IMR-90 (cell line): ENCODE measurements around the gene AKAP6. TPM values are rescaled to one million over a fixed set of nuclear protein-coding genes. Genes with fewer than 3 reads are reported as not detected.

Experiments used
- ATAC-seq: fragments of 200-7000 bp; cut with Tn5 transposase; 2 replicates; pipeline ENCODE4 v1.9.1; 2020; ENCODE audit warnings: low read depth, mild to moderate bottlenecking, moderate library complexity
- BruUV-seq: library from RNA; stranded (reverse); fragments of 400-500 nt; replicated peaks from 2 replicates; lab custom pipeline; 2021; lab: Mats Ljungman, UMichigan
- CTCF ChIA-PET: fragments of 300-600 bp; formaldehyde crosslinking; extraction: SDS; loops from one replicate; lab custom pipeline; 2021; ENCODE audit warnings: antibody characterized with exemption; lab: Yijun Ruan, JAX
- POLR2A ChIA-PET: fragments of 300-600 bp; sonication (Branson Sonifier 250); formaldehyde crosslinking; loops from one replicate; lab custom pipeline; 2022; ENCODE audit warnings: antibody characterized with exemption; ENCODE audit not compliant: unreplicated experiment; lab: Charles Lee
- DNase-seq: peaks from one replicate; pipeline ENCODE4 v3.0.0; 2013
- H2AFZ ChIP-seq: replicated peaks from 2 replicates; pipeline ENCODE3; 2013; ENCODE audit warnings: low read length, mild to moderate bottlenecking; ENCODE audit not compliant: poor library complexity
- H2AK5ac ChIP-seq: 2 replicates; pipeline ENCODE4 v1.6.1; 2013; ENCODE audit warnings: low read depth, low read length, inconsistent platforms
- H2AK9ac ChIP-seq: replicated peaks from 2 replicates; pipeline ENCODE3; 2013; ENCODE audit warnings: mild to moderate bottlenecking, low read depth, low read length, moderate library complexity; ENCODE audit not compliant: poor library complexity
- H2BK120ac ChIP-seq: 2 replicates; pipeline ENCODE4 v1.6.1; 2013; ENCODE audit warnings: low read depth, low read length, inconsistent platforms
- H2BK15ac ChIP-seq: 3 replicates; pipeline ENCODE4 v1.6.1; 2013; ENCODE audit warnings: low read depth, low read length, inconsistent platforms
- H2BK20ac ChIP-seq: 2 replicates; pipeline ENCODE4 v1.6.1; 2013; ENCODE audit warnings: low read depth, mild to moderate bottlenecking, inconsistent platforms, low read length, moderate library complexity
- H2BK5ac ChIP-seq: 2 replicates; pipeline ENCODE4 v1.6.1; 2013; ENCODE audit warnings: mild to moderate bottlenecking, low read depth, low read length, inconsistent platforms; ENCODE audit not compliant: poor library complexity, severe bottlenecking
- H3K14ac ChIP-seq: replicated peaks from 2 replicates; pipeline ENCODE4 v1.6.1; 2013; ENCODE audit warnings: low read depth, low read length, inconsistent platforms
- H3K18ac ChIP-seq: 2 replicates; pipeline ENCODE4 v1.6.1; 2013; ENCODE audit warnings: low read depth, low read length, control low read depth
- H3K23ac ChIP-seq: 2 replicates; pipeline ENCODE4 v1.6.1; 2013; ENCODE audit warnings: low read depth, low read length, inconsistent platforms
- H3K27ac ChIP-seq: 2 replicates; pipeline ENCODE4 v1.5.1; 2013; ENCODE audit warnings: mild to moderate bottlenecking, control low read depth, low read length; ENCODE audit not compliant: insufficient read depth
- H3K27me3 ChIP-seq: 2 replicates; pipeline ENCODE4 v1.6.1; 2013; ENCODE audit warnings: low read length; ENCODE audit not compliant: control insufficient read depth, insufficient read depth
- H3K36me3 ChIP-seq: 2 replicates; pipeline ENCODE4 v1.6.1; 2013; ENCODE audit warnings: low read length, mixed read lengths; ENCODE audit not compliant: control insufficient read depth, insufficient read depth
- H3K4ac ChIP-seq: 2 replicates; pipeline ENCODE4 v1.6.1; 2013; ENCODE audit warnings: low read depth, low read length, inconsistent platforms
- H3K4me1 ChIP-seq: 2 replicates; pipeline ENCODE4 v1.6.1; 2013; ENCODE audit warnings: low read length, mixed read lengths; ENCODE audit not compliant: control insufficient read depth, insufficient read depth
- H3K4me2 ChIP-seq: 2 replicates; pipeline ENCODE4 v1.6.1; 2013; ENCODE audit warnings: low read depth, mild to moderate bottlenecking, control low read depth, low read length, moderate library complexity
- H3K4me3 ChIP-seq: 2 replicates; pipeline ENCODE4 v1.5.1; 2013; ENCODE audit warnings: low read depth, mild to moderate bottlenecking, control low read depth, low read length, moderate library complexity; ENCODE audit not compliant: insufficient read depth
- H3K56ac ChIP-seq: 2 replicates; pipeline ENCODE4 v1.6.1; 2013; ENCODE audit warnings: low read length, inconsistent platforms; ENCODE audit not compliant: insufficient read depth; ENCODE audit errors: extremely low read depth
- H3K79me1 ChIP-seq, 2 experiments: 2 replicates each; pipeline ENCODE4 v1.6.1; 2013; ENCODE audit warnings: low read length in 2 of 2, inconsistent platforms in 1 of 2, low read depth in 1 of 2
- H3K9ac ChIP-seq: 2 replicates; pipeline ENCODE4 v1.6.1; 2013; ENCODE audit warnings: low read depth, low read length, control low read depth
- H3K9me1 ChIP-seq: 2 replicates; pipeline ENCODE4 v1.6.1; 2013; ENCODE audit warnings: low read length, inconsistent platforms; ENCODE audit not compliant: insufficient read depth
- H3K9me3 ChIP-seq: 2 replicates; pipeline ENCODE4 v1.6.1; 2013; ENCODE audit warnings: low read length; ENCODE audit not compliant: control insufficient read depth, insufficient read depth
- H4K20me1 ChIP-seq: 2 replicates; pipeline ENCODE4 v1.6.1; 2013; ENCODE audit warnings: low read length, inconsistent platforms; ENCODE audit not compliant: insufficient read depth
- H4K5ac ChIP-seq: 2 replicates; pipeline ENCODE4 v1.6.1; 2013; ENCODE audit warnings: mild to moderate bottlenecking, low read depth, low read length, control low read depth
- H4K8ac ChIP-seq, 2 experiments: 2 replicates each; pipeline ENCODE4 v1.6.1; 2013; ENCODE audit warnings: low read depth in 2 of 2, low read length in 2 of 2, control low read depth in 1 of 2, inconsistent platforms in 1 of 2
- H4K91ac ChIP-seq: 2 replicates; pipeline ENCODE4 v1.6.1; 2013; ENCODE audit warnings: low read depth, low read length, inconsistent platforms; ENCODE audit not compliant: insufficient read depth
- BHLHE40 ChIP-seq: fragments of 150-350 bp; IDR thresholded peaks from 2 replicates; pipeline ENCODE4 v1.6.1; 2016; ENCODE audit warnings: mild to moderate bottlenecking, low read depth, low read length
- MAZ ChIP-seq: IDR thresholded peaks from 2 replicates; pipeline ENCODE4 v1.6.1; 2012; ENCODE audit warnings: low read depth, mild to moderate bottlenecking, low read length, improper control_type of control experiment, moderate library complexity, borderline replicate concordance
- MXI1 ChIP-seq: IDR thresholded peaks from 2 replicates; pipeline ENCODE4 v1.6.1; 2012; ENCODE audit warnings: low read depth, mild to moderate bottlenecking, low read length, moderate library complexity, borderline replicate concordance
- RCOR1 ChIP-seq: IDR thresholded peaks from 2 replicates; pipeline ENCODE4 v1.6.1; 2012; ENCODE audit warnings: mild to moderate bottlenecking, low read length, improper control_type of control experiment; ENCODE audit not compliant: insufficient replicate concordance
- RFX5 ChIP-seq: IDR thresholded peaks from 2 replicates; pipeline ENCODE4 v1.8.0; 2012; ENCODE audit warnings: low read depth, mild to moderate bottlenecking, low read length, moderate library complexity
- SMC3 ChIP-seq: fragments of 150-350 bp; IDR thresholded peaks from 2 replicates; pipeline ENCODE4 v1.6.1; 2016; ENCODE audit warnings: low read depth, mild to moderate bottlenecking, antibody characterized with exemption, low read length, moderate library complexity
- dilution Hi-C: fragments of 300-500 bp; cut with HindIII; formaldehyde crosslinking; loops from one replicate; pipeline ENCODE4 v1.14.3; 2018; ENCODE audit warnings: low sequenced_read_pairs; ENCODE audit not compliant: unreplicated experiment
- in situ Hi-C: fragments of 300-500 bp; cut with MboI; formaldehyde crosslinking; loops from 3 replicates; pipeline ENCODE4 v1.14.3; 2019; ENCODE audit warnings: low sequenced_read_pairs, inconsistent platforms, mixed read lengths
- intact Hi-C: fragments of 100-400 bp; cut with micrococcal nuclease; formaldehyde crosslinking; loops from 2 replicates; pipeline ENCODE4 v1.10.0; 2022
- polyA plus RNA-seq, 3 experiments: library from polyadenylated mRNA; depleted of rRNA; stranded (reverse); fragments of >200 nt; gene quantifications; 2 replicates each; pipeline ENCODE4 v1.2.3, GENCODE V29; 2012; ENCODE audit warnings: low replicate concordance in 1 of 3
- total RNA-seq: library from RNA; depleted of rRNA; stranded (reverse); fragments of >200 nt; gene quantifications from 2 replicates; pipeline ENCODE4 v1.2.3, GENCODE V29; 2012
- TF ChIP-seq, protein P1 (sequence below): fragments of 150-350 bp; IDR thresholded peaks from 2 replicates; pipeline ENCODE4 v1.6.1; 2016; ENCODE audit warnings: low read depth, mild to moderate bottlenecking, low read length, moderate library complexity, borderline replicate concordance
- TF ChIP-seq, protein P2 (sequence below): fragments of 150-350 bp; IDR thresholded peaks from 2 replicates; pipeline ENCODE4 v1.6.1; 2017; ENCODE audit warnings: mild to moderate bottlenecking, antibody characterized with exemption, low read length, low read depth
- TF ChIP-seq, protein P3 (sequence below): conservative IDR thresholded peaks from 2 replicates; pipeline ENCODE4 v1.5.1; 2012; ENCODE audit warnings: mild to moderate bottlenecking, low read depth, low read length, improper control_type of control experiment

AKAP6 gene
- total and polyA plus RNA-seq, 2 of the 4 experiments (the other 2 are of a cell fraction) = 0.22 to 1.6 TPM

DNA sequence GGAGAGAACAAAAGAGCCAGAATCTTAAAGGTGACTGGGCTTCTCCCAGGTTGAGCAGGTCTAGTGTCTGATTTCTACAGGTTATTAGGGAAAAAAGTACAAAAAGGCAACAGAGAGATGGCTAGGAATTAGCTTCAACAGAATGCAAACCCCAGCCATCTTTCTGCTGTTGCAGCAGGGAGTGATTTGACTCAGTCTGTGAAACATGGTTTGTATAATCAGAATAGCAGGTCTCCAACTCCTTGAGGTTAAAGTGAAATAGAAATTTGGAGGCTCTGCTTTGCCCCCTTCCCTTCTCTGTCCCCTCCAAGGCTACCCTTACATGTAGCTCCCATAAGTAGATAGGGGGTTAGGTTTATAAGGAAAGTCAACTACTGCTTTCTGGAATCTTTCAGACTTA is 105.8 kb downstream of the AKAP6 start:
- H3K23ac ChIP-seq = no peak overlapping the region
- dilution Hi-C loops (no loop called here), in situ Hi-C loops (no loop called here), intact Hi-C loops (no loop called here)
- H3K4me2 ChIP-seq = no peak overlapping the region
- H3K79me1 ChIP-seq = no peaks in the 10 kb centered on the region
- no peak for DNase-seq
- TF ChIP-seq, protein P1, sequence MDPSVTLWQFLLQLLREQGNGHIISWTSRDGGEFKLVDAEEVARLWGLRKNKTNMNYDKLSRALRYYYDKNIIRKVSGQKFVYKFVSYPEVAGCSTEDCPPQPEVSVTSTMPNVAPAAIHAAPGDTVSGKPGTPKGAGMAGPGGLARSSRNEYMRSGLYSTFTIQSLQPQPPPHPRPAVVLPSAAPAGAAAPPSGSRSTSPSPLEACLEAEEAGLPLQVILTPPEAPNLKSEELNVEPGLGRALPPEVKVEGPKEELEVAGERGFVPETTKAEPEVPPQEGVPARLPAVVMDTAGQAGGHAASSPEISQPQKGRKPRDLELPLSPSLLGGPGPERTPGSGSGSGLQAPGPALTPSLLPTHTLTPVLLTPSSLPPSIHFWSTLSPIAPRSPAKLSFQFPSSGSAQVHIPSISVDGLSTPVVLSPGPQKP = no peak
- TF ChIP-seq MXI1 = no peak
- TF ChIP-seq, protein P2, sequence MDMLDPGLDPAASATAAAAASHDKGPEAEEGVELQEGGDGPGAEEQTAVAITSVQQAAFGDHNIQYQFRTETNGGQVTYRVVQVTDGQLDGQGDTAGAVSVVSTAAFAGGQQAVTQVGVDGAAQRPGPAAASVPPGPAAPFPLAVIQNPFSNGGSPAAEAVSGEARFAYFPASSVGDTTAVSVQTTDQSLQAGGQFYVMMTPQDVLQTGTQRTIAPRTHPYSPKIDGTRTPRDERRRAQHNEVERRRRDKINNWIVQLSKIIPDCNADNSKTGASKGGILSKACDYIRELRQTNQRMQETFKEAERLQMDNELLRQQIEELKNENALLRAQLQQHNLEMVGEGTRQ = no peak
- TF ChIP-seq SMC3 = no peak
- TF ChIP-seq, protein P3, sequence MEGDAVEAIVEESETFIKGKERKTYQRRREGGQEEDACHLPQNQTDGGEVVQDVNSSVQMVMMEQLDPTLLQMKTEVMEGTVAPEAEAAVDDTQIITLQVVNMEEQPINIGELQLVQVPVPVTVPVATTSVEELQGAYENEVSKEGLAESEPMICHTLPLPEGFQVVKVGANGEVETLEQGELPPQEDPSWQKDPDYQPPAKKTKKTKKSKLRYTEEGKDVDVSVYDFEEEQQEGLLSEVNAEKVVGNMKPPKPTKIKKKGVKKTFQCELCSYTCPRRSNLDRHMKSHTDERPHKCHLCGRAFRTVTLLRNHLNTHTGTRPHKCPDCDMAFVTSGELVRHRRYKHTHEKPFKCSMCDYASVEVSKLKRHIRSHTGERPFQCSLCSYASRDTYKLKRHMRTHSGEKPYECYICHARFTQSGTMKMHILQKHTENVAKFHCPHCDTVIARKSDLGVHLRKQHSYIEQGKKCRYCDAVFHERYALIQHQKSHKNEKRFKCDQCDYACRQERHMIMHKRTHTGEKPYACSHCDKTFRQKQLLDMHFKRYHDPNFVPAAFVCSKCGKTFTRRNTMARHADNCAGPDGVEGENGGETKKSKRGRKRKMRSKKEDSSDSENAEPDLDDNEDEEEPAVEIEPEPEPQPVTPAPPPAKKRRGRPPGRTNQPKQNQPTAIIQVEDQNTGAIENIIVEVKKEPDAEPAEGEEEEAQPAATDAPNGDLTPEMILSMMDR = no peak
- TF ChIP-seq RFX5 = no peak
- no peak for TF ChIP-seq MAZ
- TF ChIP-seq BHLHE40 = no peak
- no peak for TF ChIP-seq RCOR1
- H3K27me3 ChIP-seq = no peaks in the 10 kb centered on the region; the same call in 1 of the 2 replicates
- no peak overlapping the region for H4K8ac ChIP-seq
- H3K4me3 ChIP-seq = no peak overlapping the region
- H3K9me1 ChIP-seq = no peaks in the 10 kb centered on the region
- H4K91ac ChIP-seq = no peak overlapping the region
- no peak overlapping the region for H3K4ac ChIP-seq
- H3K36me3 ChIP-seq = no peaks in the 10 kb centered on the region
- H3K56ac ChIP-seq = no peak overlapping the region
- H3K9ac ChIP-seq = no peak overlapping the region
- H2BK15ac ChIP-seq = no peak overlapping the region
- H2BK120ac ChIP-seq = no peak overlapping the region
- CTCF ChIA-PET = no interaction called here
- no peak overlapping the region for H2AK5ac ChIP-seq
- H4K5ac ChIP-seq = no peak overlapping the region
- no peak overlapping the region for H3K18ac ChIP-seq
- ATAC-seq = no peak
- no peak overlapping the region for H2BK5ac ChIP-seq
- no peak overlapping the region for H2AFZ ChIP-seq
- no peak overlapping the region for H3K14ac ChIP-seq
- no peak overlapping the region for H2AK9ac ChIP-seq
- no peaks in the 10 kb centered on the region for H4K20me1 ChIP-seq
- H3K27ac ChIP-seq = no peak overlapping the region
- BruUV-seq = no TSS peak
- H3K9me3 ChIP-seq = no peaks in the 10 kb centered on the region
- no peaks in the 10 kb centered on the region for H3K4me1 ChIP-seq
- POLR2A ChIA-PET = no interaction called here
- no peak overlapping the region for H2BK20ac ChIP-seq
